GM12878 (cell line): ENCODE results near the gene TARP.
A peak's percentile ranks its signal among the peaks of the same experiment; 100 is the strongest.

ENCODE experiments used
- ATAC-seq: fragments of 200-7000 bp; cut with Tn5 transposase; 3 replicates; pipeline ENCODE4 v1.9.1; 2020; ENCODE audit warnings: mild to moderate bottlenecking, moderate library complexity
- BruUV-seq: library from RNA; stranded (reverse); fragments of 400-500 nt; replicated peaks from 2 replicates; lab custom pipeline; 2021; lab: Mats Ljungman, UMichigan
- CTCF ChIA-PET: fragments of 300-600 bp; sonication (Branson Sonifier 250); formaldehyde crosslinking; extraction: SDS; loops from one replicate; lab custom pipeline; 2021; ENCODE audit warnings: inconsistent platforms; lab: Yijun Ruan, JAX
- POLR2A ChIA-PET: fragments of 350-600 bp; formaldehyde crosslinking; extraction: SDS; loops from one replicate; lab custom pipeline; 2021; ENCODE audit warnings: inconsistent platforms; lab: Charles Lee
- RAD21 ChIA-PET: fragments of 300-600 bp; sonication (Branson Sonifier 250); formaldehyde crosslinking; loops from one replicate; lab custom pipeline; 2023; ENCODE audit warnings: antibody characterized with exemption; ENCODE audit not compliant: unreplicated experiment; lab: Charles Lee
- SMC1A ChIA-PET: fragments of 300-600 bp; sonication (Branson Sonifier 250); formaldehyde crosslinking; loops from one replicate; lab custom pipeline; 2023; ENCODE audit not compliant: unreplicated experiment, uncharacterized antibody; lab: Charles Lee
- DNase-seq: peaks from one replicate; pipeline ENCODE4 v3.0.0-alpha.2; 2011; ENCODE audit warnings: low read depth, low spot score
- FAIRE-seq: peaks from 3 replicates; lab custom pipeline; 2011; peaks lifted over from hg19 to GRCh38; lab: Jason Lieb, UNC
- H2AFZ ChIP-seq: 2 replicates; pipeline ENCODE4 v1.6.0; 2011; ENCODE audit warnings: low read depth, low read length, control low read depth; ENCODE audit not compliant: control insufficient read depth
- H3K27ac ChIP-seq: 2 replicates; pipeline ENCODE4 v1.5.1; 2011; ENCODE audit warnings: control low read depth; ENCODE audit not compliant: control insufficient read depth, insufficient read depth
- H3K27me3 ChIP-seq, 2 experiments: replicated peaks in 1 of 2; 2 replicates each; pipeline versions ENCODE4 v1.6.0 to v1.6.1; 2011; ENCODE audit warnings: low read length in 1 of 2; ENCODE audit not compliant: control insufficient read depth in 2 of 2, insufficient read depth in 2 of 2
- H3K36me3 ChIP-seq, 2 experiments: 2 replicates each; pipeline ENCODE4 v1.5.1; 2011; ENCODE audit warnings: low read length in 1 of 2; ENCODE audit not compliant: control insufficient read depth in 2 of 2, insufficient read depth in 2 of 2
- H3K4me1 ChIP-seq: 2 replicates; pipeline ENCODE4 v1.6.1; 2011; ENCODE audit warnings: mild to moderate bottlenecking, low read length, moderate library complexity, mixed read lengths; ENCODE audit not compliant: control insufficient read depth, insufficient read depth
- H3K4me2 ChIP-seq: 2 replicates; pipeline ENCODE4 v1.6.0; 2011; ENCODE audit warnings: control low read depth; ENCODE audit not compliant: control insufficient read depth, insufficient read depth
- H3K4me3 ChIP-seq: fragments of 200-600 bp; sonication (generic); 2 replicates; pipeline ENCODE4 v1.5.1; 2016
- H3K79me2 ChIP-seq: 2 replicates; pipeline ENCODE4 v1.6.0; 2011; ENCODE audit warnings: low read length; ENCODE audit not compliant: control insufficient read depth, insufficient read depth
- H3K9ac ChIP-seq: 2 replicates; pipeline ENCODE4 v1.8.0; 2011; ENCODE audit warnings: low read length, control low read depth, mixed read lengths; ENCODE audit not compliant: control insufficient read depth, insufficient read depth
- H3K9me3 ChIP-seq: replicated peaks from 3 replicates; pipeline ENCODE4 v1.5.1; 2011; ENCODE audit warnings: mild to moderate bottlenecking, low read length; ENCODE audit not compliant: control insufficient read depth, insufficient read depth
- H4K20me1 ChIP-seq: 2 replicates; pipeline ENCODE4 v1.6.0; 2011; ENCODE audit not compliant: control insufficient read depth, insufficient read depth
- EED ChIP-seq: sonication (generic); IDR thresholded peaks from 2 replicates; pipeline ENCODE4 v1.6.1; 2016; ENCODE audit warnings: antibody characterized with exemption, low read depth
- ETV6 ChIP-seq, 2 experiments: fragments of 450-650 bp in 1 of 2; IDR thresholded peaks in 1 of 2; conservative IDR thresholded peaks in 1 of 2; 2 replicates each; pipeline ENCODE4 v1.6.1; 2014; ENCODE audit warnings: antibody characterized with exemption in 1 of 2, borderline replicate concordance in 1 of 2, low read depth in 1 of 2, mild to moderate bottlenecking in 1 of 2, moderate library complexity in 1 of 2
- EZH2 ChIP-seq: IDR thresholded peaks from 2 replicates; pipeline ENCODE4 v1.6.1; 2012; ENCODE audit warnings: low read depth, mild to moderate bottlenecking, control low read depth, inconsistent platforms, low read length, borderline replicate concordance; ENCODE audit not compliant: control insufficient read depth
- FOXM1 ChIP-seq: IDR thresholded peaks from 2 replicates; pipeline ENCODE4 v1.6.1; 2012; ENCODE audit warnings: low read depth, mild to moderate bottlenecking, inconsistent platforms, low read length, moderate library complexity
- HDAC6 ChIP-seq: fragments of 200-600 bp; sonication (generic); IDR thresholded peaks from one replicate; pipeline ENCODE4 v1.8.0; 2017; ENCODE audit warnings: antibody characterized with exemption; ENCODE audit not compliant: unreplicated experiment
- RAD21 ChIP-seq: IDR thresholded peaks from 2 replicates; pipeline ENCODE4 v1.6.1; 2011; ENCODE audit warnings: mild to moderate bottlenecking, low read depth, low read length, moderate library complexity; ENCODE audit not compliant: insufficient read depth
- REST ChIP-seq: IDR thresholded peaks from 2 replicates; pipeline ENCODE4 v1.6.1; 2012; ENCODE audit warnings: mild to moderate bottlenecking, low read depth, low read length
- RUNX3 ChIP-seq: IDR thresholded peaks from 2 replicates; pipeline ENCODE4 v1.6.1; 2012; ENCODE audit warnings: low read length, inconsistent platforms
- SIN3A ChIP-seq: IDR thresholded peaks from 2 replicates; pipeline ENCODE4 v1.6.1; 2012; ENCODE audit warnings: low read depth, low read length, improper control_type of control experiment
- SMAD1 ChIP-seq: fragments of 450-650 bp; IDR thresholded peaks from 2 replicates; pipeline ENCODE4 v1.6.1; 2018; ENCODE audit warnings: mild to moderate bottlenecking, low read depth; ENCODE audit not compliant: partially characterized antibody
- SMARCA5 ChIP-seq: fragments of 450-650 bp; IDR thresholded peaks from 2 replicates; pipeline ENCODE4 v1.6.1; 2017; ENCODE audit warnings: mild to moderate bottlenecking
- SMC3 ChIP-seq: IDR thresholded peaks from 2 replicates; pipeline ENCODE4 v1.6.1; 2011; ENCODE audit warnings: low read length, improper control_type of control experiment, borderline replicate concordance
- TCF12 ChIP-seq: IDR thresholded peaks from 2 replicates; pipeline ENCODE4 v1.6.1; 2011; ENCODE audit warnings: low read depth, mild to moderate bottlenecking, low read length
- ZNF687 ChIP-seq: fragments of 450-650 bp; IDR thresholded peaks from 2 replicates; pipeline ENCODE4 v1.6.1; 2017; ENCODE audit warnings: mild to moderate bottlenecking, moderate library complexity
- WGBS: methylation state at CpG from one replicate; pipeline ENCODE4 v1.1.6; 2016; ENCODE audit warnings: low lambda C conversion rate; ENCODE audit not compliant: insufficient replicate concordance, insufficient coverage; ENCODE audit errors: missing lambda C conversion rate; 5-methylcytosine and 5-hydroxymethylcytosine counted together
- in situ Hi-C: fragments of 300-500 bp; cut with MboI; formaldehyde crosslinking; loops from 9 replicates; pipeline ENCODE4 v1.14.3; 2018; ENCODE audit warnings: mixed read lengths
- intact Hi-C: fragments of 100-400 bp; cut with micrococcal nuclease; formaldehyde crosslinking; loops from one replicate; pipeline ENCODE4 v1.14.2; 2022; ENCODE audit not compliant: unreplicated experiment

The TARP gene

DNA sequence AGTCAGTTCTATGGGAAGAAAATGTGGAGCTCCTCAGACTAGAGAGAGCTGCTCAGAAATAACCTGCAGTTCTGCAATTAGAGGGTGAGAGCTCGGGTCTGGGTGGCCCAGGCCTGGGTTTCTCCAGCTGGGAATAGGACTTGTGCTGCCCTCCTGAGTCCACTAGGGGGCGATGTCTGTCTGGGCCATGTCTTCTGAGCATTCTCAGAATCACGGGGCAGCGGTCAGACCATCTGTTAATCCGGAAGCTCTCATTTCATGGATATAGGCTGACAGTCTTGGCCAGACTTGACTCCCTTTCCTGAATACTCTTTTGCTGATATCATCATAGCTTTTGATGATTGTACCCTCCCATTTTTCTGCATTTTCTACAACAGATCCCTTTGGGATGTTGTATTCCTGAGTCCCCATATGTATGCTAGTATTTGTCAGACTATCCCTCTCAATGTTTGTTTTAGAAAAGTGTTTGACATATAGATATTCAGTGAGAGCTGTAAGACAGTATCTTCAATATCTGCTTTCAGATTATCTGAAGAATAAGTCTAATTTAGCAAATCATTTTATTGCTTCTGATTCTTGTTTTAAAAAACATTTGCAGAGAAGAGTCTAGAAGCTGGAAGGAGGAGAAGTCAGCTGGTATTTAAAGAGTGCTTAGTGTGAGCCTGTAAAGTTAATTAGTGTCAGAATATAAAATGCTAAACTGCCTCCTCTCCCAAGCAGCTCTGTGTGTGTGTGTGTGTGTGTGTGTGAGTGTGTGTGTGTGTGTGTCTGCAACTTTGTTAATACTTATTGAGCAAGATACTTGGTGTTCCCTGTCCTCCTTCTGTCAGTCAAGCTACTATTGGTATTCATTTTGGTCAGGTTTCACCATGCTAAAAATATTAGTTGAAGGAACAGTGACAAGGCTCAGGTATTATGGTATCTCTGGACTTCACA lies 57.4 kb downstream of the TARP start:
- Histone ChIP-seq H3K9ac (no peak overlapping the region), H3K27ac (peak overlapping the region; percentile 14; the same call in 1 of the 2 replicates)
- TF ChIP-seq REST (no peak), SIN3A (0 out of 2 replicates have a peak, but pooled peaks have one; percentile 35), FOXM1 (peak; percentile 38; the same call in 1 of the 2 replicates), SMARCA5 (peak; percentile 50; the same call in 1 of the 2 replicates), HDAC6 (no peak), EED (peak; percentile 65; the same call in 1 of the 2 replicates), EZH2 (no peak), RUNX3 (peak; percentile 88), ETV6 (conservative IDR thresholded peaks at IDR 0.05 in 1 of 2, IDR thresholded peaks at IDR 0.05 in 1 of 2; ENCODE audit: borderline replicate concordance in 1 of 2, low read depth in 1 of 2) (peak in 1 of 2 experiments; percentile 52; a peak in 1 of 4 replicates), SMAD1 (no peak), RAD21 (peak; percentile 84), TCF12 (peak; percentile 92), SMC3 (peak; percentile 83), ZNF687 (no peak)

More for the DNA sequence above, 57.4 kb downstream of the TARP start:
- H3K9me3 ChIP-seq = no peaks in the 10 kb centered on the region
- H3K36me3 ChIP-seq = peaks cover 12 to 27% of the 10 kb centered on the region in 2 experiments
- ChIA-PET SMC1A (interaction anchor here (0.5 to 10.3 kb wide), 55 partner anchors 9 to 316 kb away, joined by 3 to 289 read pairs (median 6); partner anchors contain the start of genes SFRP4 and STARD3NL), RAD21 (interaction anchor here (0.6 to 10.5 kb wide), 50 partner anchors 8 to 314 kb away, joined by 3 to 229 read pairs (median 5); partner anchors contain the start of genes SFRP4 and STARD3NL), POLR2A (interaction anchor here (0.5 to 1.6 kb wide), 6 partner anchors 17 to 120 kb away, joined by 3 to 8 read pairs (median 3); no protein-coding TSS in a partner anchor), CTCF (interaction anchor here (0.6 to 10.3 kb wide), 64 partner anchors 9 to 399 kb away, joined by 3 to 430 read pairs (median 6); partner anchors contain the start of genes EPDR1, SFRP4, STARD3NL and TARP)
- in situ Hi-C loops (loop anchor here (25.0 kb wide), 1 partner anchor 121 kb away; no protein-coding TSS in a partner anchor), intact Hi-C loops (loop anchor here (2.0 to 5.0 kb wide), 4 partner anchors 39 to 119 kb away; partner anchors contain the start of gene STARD3NL)
- ATAC-seq (peak; percentile 99), FAIRE-seq (peak; percentile 54), DNase-seq (peak; percentile 36)
- WGBS = 29% methylated on average over 5 of the region's 5 CpGs
- no peaks in the 10 kb centered on the region for H4K20me1 ChIP-seq
- H3K27me3 ChIP-seq = no peaks in the 10 kb centered on the region
- no peaks in the 10 kb centered on the region; the same call in 1 of the 2 replicates for H3K79me2 ChIP-seq
- BruUV-seq = no TSS peak
- no peaks in the 10 kb centered on the region for H3K4me1 ChIP-seq
- H3K4me3 ChIP-seq = no peak overlapping the region
- no peak overlapping the region for H2AFZ ChIP-seq
- no peak overlapping the region for H3K4me2 ChIP-seq
